Activated T-cell treated with anti-CD3 and anti-CD28 coated beads, Interleukin-2, amount 50 U/mL, for 1 hour (primary cell): ENCODE measurements around the gene ACP7.
"Not testable (repeated sequence)": the region's sequence is repeated elsewhere in the genome, so short reads cannot be mapped to it uniquely, and the experiment has no call there.

Source experiments
- DNase-seq: peaks from one replicate; pipeline ENCODE4 v3.0.0-alpha.2; 2020

ACP7 gene, protein sequence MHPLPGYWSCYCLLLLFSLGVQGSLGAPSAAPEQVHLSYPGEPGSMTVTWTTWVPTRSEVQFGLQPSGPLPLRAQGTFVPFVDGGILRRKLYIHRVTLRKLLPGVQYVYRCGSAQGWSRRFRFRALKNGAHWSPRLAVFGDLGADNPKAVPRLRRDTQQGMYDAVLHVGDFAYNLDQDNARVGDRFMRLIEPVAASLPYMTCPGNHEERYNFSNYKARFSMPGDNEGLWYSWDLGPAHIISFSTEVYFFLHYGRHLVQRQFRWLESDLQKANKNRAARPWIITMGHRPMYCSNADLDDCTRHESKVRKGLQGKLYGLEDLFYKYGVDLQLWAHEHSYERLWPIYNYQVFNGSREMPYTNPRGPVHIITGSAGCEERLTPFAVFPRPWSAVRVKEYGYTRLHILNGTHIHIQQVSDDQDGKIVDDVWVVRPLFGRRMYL

DNA sequence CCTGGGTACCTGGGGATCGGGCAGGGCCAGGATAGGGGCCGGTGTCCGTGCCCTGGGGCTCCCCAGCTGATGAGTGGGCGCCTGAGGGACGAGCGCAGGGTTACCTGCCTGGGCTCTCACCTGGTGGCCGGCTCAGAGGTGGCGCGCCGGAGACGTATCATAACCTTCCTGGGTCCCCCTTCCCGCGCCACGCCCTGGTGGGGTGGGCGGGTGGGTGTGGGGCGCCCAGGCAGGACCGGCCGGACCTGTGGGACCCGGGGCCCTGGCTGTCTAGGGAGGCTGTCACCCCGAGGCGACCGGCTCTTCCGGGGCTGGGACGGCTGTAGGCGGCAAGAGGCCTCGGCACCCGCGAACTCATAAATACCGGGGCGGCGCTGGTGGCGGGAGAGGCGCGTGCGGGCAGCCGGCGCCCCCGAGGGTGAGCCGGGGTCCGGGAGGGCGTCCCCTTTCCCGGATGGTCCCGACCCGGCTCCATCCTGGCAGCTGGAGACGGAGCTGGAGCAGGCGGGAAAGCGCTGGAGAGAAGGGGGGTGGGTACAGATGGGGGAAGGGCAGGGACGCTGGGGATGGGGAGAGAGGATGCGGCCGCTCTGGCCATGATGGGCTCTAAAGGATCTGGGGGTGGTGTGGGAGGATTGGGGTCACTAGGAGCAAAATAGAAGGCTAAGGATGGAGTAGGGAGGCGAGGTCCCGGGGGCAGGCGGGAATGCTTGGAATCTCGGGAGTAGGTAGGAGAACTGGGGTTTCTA is at the start of gene ACP7:
Gene ACP7 (plus strand): TSS at position 386 of the 749 bp plus-strand sequence. CDS start 902 bp downstream, outside the sequence.
- DNase-seq = peak; percentile 42

DNA sequence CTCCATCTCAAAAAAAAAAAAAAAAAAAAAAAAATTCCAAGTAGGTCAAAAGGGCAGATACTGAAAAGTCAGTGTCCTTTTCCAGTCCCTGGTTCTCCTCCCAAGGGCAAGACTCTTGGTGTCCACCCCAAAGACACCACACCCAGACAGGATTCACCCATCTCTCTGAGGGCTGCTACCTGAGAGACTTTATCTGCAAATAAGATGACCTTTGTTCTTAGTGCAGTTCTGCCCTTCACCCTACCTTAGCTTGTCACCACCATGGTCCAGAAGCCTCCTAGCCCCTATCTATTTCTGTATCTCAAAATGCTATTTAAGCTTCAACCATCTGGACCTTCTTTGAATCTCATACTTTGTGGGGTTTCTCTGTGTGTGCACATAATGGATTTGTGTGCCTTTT is 47.6 kb upstream of the ACP7 start:
- DNase-seq = no peak

DNA sequence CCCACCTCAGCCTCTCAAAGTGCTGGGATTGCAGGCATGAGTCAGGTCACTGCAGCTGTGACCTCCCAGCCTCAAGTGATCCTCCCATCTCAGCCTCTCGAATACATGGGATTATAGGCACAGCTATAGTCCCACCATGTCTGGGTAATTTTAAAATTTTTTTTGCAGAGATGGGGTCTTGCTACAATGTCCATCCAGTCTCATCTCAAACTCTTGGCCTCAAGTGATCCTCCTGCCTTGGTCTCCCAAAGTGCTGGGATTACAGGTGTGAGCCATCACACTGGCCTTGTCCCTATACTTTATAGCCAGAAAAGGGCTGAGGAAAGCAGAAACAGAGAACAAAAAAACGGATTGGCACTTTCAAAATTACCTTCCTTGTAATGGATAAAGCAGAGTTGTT is 47.0 kb upstream of the ACP7 start:
- DNase-seq = no peak

DNA sequence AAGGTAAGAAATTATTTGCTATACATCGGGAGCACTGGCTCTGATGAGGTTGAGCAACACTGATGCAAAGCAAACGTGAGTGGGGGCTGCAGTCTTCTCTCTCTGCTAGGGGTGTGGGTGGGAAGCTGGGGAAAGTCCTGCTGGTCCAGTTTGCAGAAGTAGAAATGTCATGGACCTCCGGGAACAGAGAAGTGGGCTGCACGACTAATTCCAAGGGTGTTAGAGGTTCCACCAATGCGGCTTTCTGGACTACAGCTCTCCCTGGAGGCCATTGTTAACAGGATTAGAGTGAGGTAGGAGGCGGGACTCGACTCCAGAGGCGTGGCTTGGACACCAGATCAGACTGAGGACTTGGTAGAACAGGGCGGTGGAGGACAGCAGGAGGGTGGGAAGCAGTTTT is 46.1 kb upstream of the ACP7 start:
- no peak for DNase-seq

DNA sequence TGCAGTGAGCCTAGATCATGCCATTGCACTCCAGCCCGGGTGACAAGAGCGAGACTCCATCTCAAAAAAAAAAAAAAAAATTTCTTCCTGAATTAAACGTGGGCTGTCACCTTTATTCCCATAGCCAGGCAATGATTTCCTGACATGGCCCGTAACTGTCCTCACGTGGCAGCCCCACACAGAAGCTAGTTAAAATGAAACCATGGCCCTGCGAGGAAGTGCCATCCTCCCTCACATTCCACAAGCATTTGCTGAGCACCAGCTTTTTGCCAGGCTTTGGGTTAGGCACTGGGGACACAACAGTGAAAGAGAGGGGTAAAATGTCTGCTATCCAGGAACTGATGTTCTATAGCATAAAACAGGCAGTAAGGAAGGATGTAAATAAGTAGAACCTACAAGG is 38.7 kb upstream of the ACP7 start:
- no peak for DNase-seq

DNA sequence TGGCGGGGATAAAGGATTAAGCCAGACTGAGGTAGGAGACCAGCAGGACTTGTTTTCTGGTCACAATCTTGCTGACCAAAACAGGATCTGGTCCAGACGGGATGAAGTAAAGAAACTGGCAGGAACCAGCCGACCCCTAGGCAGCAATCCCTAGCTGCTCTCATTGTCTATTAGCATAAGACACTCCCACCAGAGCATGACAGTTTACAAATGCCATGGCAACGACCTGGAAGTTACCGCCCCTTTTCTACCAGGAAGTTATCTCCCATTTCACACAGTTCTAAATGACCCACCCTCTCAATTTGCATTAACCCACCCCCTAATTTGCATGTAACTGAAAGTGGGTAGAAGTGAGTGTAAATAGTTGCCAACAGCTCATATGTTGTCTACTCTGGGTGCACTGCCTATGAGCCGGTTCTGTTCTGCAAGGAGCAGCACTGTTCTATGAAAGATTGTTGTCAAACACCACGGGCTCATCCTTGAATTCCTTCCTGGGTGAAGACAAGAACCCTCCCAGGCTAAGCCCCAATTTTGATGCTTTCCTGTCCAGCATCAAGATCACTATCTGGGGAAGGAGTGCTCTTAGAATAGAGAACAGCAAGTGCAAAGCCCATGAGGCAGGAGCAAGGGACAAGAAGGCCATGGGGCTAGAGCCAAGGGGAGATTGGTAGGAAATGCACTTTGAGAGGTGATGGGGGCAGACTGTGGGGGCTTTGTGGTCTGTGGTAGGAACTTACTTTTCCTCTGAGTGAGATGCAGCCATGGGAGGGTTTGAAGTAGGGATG is 37.9 kb upstream of the ACP7 start:
- no peak for DNase-seq

DNA sequence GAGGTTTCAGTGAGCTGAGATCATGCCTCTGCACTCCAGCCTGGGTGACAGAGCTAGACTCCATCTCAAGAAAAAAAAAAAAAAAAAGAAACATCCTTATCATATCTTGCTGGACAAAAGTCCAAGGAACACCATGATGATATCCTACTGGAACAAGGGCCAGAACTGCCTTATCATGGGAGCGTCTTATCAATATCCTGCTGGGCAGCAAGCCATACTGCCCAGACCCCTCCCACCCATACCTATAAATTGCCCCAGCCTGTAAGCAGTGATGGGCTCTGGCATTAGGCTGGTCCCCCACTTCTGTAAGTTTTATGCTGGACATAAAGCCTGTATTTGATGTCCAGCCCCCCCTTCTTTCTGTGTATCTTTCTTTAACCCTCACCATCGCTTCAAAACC is 37.1 kb upstream of the ACP7 start:
- no peak for DNase-seq

DNA sequence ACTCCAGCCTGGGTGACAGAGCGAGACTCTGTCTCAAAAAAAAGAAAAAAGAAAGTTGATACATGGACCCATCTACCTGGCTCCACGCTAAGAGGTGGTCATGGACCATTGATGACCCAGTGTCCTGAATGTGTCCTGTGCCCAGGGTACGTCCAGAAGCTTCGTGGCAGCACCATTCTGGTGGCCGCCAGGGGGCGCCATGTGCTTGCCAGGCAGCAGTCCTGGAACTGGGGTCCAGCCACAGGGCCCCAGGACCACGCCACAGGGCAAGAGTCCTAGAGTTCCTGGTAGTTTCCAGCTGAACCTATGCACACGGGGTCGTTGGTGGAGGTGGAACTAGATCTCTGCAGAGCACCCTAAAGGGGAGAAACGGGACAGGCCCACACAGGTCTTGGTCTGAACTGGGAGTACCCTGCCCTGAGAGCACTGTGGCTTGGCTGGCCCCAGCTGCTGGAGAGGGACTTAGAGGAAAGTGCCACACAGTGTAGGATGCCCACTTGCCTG is 31.9 kb upstream of the ACP7 start:
- DNase-seq = peak; percentile 78

DNA sequence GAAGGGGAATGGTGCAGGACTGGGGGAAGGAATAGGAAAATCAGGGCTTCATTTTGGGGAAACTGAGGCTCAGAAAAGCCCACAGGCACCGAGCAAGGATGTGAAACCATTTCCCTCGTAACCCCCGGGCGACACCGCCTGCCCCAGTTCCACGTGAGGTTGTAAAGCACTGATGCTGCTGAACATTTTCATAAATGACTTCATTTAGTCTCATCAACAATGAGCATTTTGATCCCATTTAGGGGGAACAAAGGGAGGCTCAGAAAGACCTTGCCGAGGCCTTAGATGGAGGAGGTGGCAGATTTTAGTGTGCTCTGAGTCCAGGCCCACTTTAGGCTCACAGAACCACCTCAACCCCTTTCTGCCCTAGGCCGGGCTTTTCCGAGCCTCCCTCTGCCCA is 31.3 kb upstream of the ACP7 start:
- no peak for DNase-seq

DNA sequence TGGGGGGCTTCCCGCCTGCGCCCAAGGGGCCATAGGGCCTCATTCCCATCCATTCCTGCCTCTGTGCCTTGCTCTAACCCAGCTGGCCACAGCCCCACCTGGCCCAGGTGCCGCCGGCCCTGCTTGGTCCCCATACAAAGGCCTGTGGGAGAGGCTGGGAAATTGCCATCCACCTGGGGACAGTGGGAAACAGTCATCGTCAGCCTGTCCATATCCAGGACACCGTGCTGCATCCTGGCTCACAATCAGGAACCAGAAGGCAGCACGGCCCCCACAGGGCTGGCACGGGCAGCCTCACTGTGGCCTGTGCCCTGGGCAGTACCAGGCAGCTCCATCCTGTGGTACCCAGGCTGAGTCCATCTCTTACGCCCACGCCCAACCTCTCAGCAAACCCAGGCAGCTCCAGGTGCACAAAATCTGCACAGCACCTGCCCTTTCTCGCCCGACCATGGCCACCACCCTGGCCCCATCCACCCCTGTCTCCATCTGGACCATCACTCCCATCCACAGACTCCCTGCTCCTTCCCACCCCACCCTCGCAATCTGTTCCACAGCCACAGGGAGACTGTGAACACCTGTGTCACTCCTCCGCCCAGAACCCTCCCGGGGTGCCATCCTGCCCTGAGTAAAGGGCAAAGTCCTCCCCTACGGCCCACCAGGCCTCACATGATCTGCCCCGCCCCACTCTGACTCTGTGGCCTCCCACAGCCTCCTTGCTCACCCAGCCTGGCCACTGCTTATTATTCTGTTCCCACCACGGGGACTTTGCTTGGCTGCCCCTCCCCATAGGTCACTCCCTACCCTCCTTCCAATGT is 30.7 kb upstream of the ACP7 start:
- DNase-seq = no peak

DNA sequence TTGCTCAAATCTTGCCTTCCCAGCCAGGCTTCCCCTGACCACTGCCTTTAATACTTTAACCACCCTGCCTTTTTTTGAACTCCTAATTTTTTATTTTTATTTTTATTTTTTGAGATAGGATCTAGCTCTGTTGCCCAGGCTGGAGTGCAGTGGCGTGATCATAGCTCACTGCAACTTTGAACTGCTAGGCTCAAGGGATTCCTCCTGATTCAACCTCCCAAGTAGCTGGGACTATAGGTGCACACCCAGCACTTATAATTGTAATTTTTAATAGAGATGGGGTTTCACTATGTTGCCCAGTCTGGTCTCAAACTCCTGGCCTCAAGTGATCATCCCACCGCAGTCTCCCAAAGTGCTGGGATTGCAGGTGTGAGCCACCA is 30.1 kb upstream of the ACP7 start:
- no peak for DNase-seq

DNA sequence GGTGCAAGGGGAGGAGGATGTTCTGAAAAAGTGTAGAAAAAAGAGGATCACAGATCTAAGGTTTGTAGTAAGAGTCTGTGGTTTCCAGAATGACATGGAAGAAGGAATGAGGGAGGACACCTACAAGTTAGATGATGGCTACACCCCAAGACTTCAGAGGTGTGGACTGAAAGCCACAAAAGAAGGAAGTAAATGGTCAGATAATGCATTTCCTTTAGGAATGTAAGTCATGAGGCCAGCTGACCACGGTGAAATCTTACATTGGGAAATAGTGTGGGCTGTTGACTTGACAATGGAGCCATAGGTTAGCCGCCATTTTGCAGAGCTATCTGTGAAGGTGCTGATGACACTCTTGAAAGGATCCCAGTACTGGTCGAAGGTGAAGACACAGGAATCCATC is 26.6 kb upstream of the ACP7 start:
- DNase-seq = no peak

DNA sequence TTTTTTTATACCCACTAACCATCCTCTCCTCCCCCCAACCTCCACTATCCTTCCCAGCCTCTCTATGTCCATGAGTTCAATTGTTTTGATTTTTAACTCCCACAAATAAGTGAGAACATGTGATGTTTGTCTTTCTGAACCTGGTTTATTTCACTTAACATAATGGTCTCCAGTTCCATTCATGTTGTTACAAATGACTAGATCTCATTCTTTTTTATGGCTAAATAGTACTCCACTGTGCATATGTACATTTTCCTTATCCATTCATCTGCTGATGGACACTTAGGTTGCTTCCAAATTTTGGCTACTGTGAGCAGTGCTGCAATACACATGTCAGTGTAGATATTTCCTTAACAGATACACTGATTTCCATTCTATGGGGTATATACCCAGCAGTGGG is 24.9 kb upstream of the ACP7 start:
- DNase-seq = no peak

DNA sequence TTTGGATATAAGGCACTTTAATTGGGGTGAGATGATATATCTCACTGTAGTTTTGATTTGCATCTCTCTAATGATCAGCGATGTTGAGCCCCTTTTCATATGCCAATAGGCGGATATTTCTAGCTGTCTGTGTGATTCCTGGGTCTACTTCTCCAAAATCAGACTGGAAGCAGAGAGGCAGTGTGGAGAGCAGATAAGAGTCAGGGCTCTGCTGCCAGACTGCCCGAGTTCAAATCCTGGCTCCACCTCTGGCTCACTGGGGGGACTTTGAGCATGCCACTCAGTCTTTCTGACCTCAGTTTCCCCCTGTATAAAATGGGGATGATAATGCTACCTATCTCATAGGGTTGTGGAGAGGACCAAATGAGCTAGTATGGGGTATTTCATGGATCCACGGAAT is 24.0 kb upstream of the ACP7 start:
- no peak for DNase-seq

DNA sequence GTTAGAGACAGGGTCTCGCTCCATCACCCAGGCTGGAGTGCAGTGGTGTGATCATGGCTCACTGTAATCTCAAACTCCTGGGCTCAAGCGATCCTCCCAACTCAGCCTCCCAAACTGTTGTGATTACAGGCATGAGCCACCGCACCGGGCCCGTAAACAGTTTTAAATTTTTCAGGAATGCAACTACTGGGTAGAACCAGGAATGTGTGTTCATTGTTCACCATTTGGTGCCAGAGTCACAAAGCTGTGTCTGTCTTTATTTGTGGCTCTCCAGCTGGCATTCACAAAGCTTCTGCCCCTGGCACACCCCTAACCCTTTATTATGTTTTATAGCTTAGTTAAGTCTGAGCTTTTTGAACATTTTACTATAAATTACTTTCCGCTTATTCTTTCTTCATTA is 19.8 kb upstream of the ACP7 start:
- no peak for DNase-seq

DNA sequence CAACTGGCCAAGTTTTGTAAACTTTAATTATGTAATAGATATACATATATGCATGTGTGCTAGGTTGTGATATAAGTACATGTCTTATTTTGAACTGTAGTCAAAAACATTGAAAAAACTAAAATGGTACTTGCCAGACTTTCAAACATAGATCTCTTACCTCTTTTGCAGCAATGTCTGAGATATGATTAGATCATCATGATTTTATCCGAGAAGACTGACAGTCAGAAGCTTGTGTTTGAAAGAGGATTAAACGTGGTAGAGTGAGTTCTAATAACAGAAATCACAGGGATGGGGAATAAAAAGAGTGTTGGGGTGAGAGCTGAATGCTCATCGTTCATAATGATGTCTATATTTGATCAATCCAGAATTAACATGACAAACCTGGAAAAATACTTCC is 18.2 kb upstream of the ACP7 start:
- no peak for DNase-seq

DNA sequence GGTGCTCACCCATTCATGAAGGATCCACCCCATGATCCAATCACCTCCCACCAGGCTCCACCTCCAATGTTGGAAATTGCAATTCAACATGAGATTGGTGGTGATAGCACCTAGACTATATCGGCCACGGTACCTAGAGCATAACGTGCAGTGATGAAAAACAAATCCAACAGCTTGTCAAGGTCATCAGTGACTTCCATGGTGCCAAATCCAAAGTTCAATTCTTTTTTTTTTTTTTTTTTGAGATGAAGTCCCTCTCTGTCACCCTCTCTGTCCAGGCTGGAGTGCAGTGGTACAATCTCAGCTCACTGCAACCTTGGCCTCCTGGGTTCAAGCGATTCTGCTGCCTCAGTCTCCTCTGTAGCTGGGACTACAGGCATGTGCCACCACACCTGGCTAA is 17.1 kb upstream of the ACP7 start:
- no peak for DNase-seq

DNA sequence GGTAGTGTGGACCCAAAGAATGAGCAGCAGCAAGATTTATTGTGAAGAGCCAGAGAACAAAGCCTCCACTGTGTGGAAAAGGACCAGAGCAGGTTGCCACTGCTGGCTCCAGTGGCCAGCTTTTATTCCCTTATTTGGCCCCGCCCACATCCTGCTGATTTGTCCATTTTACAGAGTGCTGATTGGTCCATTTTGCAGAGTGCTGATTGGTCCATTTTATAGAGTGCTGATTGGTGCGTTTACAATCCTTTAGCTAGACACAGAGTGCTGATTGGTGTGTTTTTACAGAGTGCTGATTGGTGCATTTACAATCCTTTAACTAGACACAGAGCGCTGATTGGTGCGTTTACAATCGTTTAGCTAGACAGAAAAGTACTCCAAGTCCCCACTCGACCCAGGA is 15.9 kb upstream of the ACP7 start:
- not testable (repeated sequence) for DNase-seq

DNA sequence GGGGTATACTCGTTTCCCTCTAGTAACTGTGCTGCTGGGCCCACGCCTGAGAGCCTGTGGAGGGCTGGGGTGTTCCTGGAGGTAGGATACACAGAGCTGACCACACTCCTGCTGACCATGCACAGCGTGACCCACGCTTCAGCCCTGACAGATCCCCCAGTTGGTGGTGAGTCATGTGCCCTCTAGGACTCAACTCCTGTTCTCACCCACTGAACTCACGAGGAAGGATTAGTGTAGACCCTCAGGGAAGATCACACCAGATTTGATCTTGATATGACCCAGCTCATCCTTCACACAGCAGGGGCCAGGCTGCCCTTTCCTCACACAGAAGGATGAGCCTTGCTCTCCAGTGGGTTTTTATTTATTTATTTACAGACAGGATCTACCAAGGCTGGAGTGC is 13.3 kb upstream of the ACP7 start:
- DNase-seq = no peak

DNA sequence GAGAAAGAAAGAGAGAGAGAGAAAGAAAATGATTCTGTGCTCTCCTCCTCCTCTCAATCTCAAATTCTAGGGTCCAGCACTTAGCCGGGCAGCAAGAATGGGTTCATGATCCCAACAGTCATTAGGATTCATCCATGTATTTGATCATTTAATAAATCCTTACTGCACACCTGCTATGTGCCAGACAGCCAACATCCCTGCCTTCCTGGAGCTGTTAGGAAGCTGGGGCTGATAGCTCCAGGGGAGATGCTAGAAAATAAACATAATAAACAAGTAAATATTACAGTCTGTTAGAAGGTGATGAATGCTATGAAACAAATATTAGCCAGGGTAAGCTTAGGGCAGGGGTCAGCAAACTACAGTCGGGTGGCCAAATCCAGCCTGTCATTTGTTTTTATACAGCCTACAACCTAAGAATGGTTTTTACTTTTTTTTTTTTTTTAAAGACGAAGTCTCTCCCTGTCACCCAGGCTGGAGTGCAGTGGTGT is 9.9 kb upstream of the ACP7 start:
- no peak for DNase-seq

DNA sequence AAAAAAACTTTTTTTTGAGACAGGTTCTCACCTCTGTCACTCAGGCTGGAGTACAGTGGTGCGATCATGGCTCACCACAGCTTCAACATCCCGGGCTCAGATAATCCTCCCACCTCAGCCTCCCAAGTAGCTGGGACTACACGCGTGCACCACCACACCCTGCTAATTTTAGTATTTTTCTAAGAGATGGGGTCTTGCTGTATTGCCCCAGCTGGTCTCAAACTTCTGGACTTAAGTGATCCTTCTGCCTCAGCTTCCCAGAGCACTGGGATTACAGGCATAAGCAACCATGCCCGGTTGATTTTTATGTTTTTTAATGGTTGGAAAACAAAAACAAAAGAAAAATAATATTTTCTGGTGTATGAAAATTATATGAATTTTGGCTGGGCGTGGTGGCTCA is 9.2 kb upstream of the ACP7 start:
- DNase-seq = no peak

DNA sequence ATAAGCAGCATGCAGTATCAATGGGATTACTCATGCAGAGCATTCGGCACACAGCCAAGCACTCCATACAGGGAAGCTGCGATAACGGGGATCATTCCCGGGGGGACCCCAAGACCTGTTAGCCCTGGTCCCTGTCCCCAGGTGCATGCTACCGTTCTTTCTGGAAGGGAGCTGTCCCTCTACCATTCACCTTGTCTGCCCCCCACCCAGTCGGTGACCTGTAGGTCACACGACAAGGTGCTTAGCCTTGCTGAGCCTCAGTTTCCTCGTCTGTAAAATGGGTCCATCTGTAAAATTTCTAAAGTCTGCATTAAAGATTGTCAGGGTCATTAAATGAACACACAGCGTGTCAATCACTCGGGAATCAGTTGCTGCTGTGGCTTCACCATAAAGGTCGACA is 6.8 kb upstream of the ACP7 start:
- DNase-seq = no peak
